COLO668 (cell line): ENCODE measurements around the gene RNF151.
"Not testable (repeated sequence)": the region's sequence is repeated elsewhere in the genome, so short reads cannot be mapped to it uniquely, and the experiment has no call there.

Source experiments
- DNase-seq: peaks from one replicate; lab custom pipeline; 2025; ENCODE audit not compliant: unreplicated experiment; lab: John Stamatoyannopoulos, UW

The RNF151 gene, protein sequence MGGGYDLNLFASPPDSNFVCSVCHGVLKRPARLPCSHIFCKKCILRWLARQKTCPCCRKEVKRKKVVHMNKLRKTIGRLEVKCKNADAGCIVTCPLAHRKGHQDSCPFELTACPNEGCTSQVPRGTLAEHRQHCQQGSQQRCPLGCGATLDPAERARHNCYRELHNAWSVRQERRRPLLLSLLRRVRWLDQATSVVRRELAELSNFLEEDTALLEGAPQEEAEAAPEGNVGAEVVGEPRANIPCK

GRCh38 chr16:1966460-1966859 is at the start of gene RNF151:
TSS of gene RNF151 (plus strand) at chr16:1966856. CDS start at chr16:1966882, 26 bp downstream.
- no peak for DNase-seq

DNA sequence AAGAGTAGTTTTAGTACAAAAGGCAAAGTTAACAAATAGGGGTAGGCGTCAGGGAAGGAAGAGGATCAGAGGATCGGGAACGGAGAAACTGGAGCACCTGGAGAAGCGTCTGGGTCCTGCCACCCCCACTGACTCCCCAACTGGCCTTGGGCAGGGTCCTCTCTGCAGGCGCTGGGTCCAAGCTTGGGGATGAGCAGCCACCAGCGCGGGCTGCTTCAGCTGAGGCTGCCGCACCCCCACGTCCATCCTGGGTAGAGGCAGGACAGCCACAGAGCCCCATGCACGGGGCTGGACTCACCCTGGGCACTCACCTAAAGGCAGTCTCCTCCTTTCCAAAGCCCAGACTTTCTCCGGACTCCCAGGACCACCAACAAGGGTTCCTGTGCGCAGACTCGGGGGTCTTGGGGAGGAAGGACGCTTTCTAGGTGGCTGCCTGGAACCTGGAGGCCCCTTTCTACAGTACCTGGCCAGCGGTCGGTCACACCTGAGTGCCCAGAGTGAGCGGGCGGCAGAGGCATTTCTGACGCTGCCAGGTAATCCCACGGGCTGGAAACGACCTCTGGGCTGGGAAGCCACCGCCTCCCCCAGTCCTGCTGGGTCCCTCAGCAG is 49.5 kb upstream of the RNF151 start:
- peak; percentile 31 for DNase-seq

GRCh38 chr16:1917665-1918350 is 48.8 kb upstream of the RNF151 start:
- peak; percentile 22 for DNase-seq

DNA sequence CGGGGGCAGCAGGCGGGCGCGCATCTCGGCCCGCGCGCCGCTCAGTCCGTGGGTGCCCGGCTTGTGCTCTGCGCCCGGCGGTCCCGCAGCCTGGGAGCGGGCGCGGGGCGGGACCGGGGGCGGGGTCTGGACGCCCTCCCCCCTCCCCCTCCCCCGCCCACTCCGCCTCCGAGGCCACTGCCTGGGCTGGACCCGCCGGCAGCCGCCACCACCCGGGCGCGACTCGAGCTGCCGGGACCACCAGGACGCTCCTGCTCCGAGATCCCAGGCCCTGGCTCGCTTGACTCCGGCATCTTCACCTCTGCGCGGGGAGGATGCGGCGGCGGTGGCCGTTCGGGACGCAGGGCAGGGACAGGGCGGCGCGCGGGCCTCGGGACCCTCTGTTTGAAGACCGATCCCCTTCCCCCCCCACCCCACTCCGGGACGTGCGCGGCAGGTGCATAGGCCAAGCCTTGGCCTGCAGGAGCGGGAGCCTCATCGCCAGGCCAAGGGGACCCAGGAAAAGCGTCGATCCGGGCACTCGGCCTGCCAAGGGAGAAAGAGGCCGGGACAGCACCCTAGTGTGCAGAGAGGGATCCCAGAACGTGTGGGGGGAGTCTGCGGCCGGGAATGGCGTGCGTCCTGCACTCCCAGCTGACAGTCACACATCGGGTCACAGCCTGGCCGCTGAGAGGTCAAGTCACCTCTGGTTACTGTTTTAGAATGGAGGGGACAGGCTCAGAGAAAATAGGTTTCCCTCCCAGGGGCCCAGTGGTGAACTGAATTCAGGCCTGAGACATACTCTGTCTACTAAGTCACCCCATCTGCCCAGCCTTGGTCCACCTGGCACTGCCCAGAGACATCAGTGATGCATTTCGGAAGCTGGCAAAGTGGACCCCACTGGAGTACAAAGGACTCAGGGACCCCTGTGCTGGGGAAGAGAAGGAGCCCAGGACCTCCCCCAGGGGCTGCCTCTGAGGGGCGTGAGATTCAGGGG is 48.0 kb upstream of the RNF151 start, which contains the start of gene HS3ST6:
TSS of gene HS3ST6 (minus strand) at position 65 of the 976 bp plus-strand sequence. CDS start 92 bp downstream, outside the sequence.
- no peak for DNase-seq

DNA sequence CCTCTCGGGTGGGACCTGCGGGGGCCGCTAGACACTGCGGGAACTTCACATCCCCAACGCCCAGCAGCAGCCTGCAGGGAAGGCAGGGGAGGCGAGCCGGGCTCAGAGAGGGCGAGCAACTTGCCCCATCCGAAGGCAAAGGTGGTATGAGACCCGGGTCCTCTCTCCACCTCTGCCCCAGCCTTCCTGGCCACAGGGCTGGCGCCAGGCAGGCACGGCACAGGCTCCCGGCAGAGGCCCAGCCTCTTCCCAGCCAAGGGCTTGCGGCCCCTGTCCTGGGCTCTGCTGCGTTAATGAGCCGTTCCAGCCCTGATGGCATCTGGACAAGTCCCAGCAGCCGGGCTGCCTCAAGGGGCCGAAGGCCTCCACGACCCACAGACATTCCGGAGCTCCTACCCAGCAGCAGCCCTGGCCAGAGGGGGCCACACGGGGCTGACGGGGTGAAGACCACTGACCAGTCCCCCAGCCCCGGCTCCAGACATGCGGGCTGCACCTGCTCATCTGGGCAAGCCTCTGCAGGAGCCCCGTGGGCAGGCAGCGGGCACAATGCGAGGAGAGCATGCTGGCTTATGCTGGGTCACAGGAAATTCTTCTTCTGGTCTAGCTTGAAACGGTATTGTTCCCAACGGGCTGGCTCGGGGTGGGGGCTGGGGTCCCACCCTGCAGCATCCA is 47.2 kb upstream of the RNF151 start:
- DNase-seq, result peak; percentile 37

DNA sequence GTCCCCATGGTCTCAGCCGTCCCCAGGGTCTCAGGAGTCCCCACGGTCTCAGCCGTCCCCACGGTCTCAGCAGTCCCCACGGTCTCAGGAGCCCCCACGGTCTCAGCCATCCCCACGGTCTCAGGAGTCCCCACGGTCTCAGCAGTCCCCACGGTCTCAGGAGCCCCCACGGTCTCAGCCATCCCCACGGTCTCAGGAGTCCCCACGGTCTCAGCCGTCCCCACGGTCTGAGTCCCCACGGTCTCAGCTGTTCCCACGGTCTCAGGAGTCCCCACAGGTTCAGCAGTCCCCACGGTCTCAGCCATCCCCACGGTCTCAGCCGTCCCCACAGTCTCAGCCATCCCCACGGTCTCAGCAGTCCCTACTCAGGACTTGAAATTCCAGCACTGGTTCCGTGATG is 46.5 kb upstream of the RNF151 start:
- DNase-seq, result not testable (repeated sequence)

DNA sequence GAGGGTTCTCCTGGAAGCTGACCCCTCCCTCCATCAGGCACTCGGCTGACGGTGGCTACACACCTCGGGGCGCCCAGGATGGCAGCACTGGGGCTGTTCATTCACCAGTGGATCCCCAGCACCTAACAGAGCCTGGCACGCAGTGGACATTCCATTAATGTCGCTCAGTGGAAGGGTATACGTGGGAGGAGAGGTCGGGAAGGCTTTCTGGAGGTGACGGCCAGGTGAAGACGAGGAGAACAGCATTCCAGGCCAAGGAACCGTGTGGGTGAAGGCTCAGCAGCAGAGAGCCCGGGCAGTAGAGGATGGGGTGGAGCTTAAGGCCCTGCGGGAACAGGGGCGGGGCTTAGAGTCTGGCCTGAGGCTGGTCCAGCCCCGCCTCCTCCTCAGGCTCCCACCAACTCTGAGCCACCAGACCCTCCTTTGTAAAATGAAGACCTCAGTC is 45.9 kb upstream of the RNF151 start:
- DNase-seq, result peak; percentile 30

DNA sequence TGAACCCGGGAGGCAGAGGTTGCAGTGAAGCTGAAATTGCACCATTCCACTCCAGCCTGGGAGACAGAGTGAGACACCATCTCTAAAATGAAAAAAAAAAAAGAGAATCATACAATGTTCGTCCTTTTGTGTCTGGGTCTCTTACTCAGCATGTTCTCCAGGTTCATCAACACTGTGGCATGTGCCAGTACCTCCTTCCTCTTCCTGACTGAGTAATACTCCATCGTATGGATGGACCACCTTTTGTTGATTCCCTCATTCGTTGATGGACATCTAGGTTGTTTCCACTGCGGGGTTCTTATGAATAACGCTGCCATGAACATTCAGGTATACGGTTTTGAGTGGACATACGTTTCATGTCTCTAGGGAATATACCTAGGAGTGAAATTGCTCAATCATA is 44.3 kb upstream of the RNF151 start:
- no peak for DNase-seq

- DNase-seq, result peak; percentile 47
Observed at GRCh38 chr16:1923299-1924034, 43.2 kb upstream of the RNF151 start.

DNA sequence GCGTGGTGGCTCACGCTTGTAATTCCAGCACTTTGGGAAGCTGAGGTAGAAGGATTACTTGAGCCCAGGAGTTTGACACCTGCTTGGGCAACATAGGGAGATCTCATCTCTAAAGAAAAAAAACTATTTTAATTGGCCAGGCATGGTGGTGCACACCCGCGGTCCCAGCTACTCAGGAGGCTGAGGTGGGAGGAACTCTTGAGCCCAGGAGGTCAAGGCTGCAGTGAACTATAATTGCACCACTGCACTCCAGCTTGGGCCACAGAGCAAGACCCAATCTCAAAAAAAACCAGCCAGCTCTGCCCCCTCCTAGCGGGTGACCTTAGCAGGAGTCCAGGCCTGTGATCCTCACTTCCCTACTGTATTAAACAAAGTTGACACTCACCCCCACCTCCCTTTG is 42.6 kb upstream of the RNF151 start:
- no peak for DNase-seq

DNA sequence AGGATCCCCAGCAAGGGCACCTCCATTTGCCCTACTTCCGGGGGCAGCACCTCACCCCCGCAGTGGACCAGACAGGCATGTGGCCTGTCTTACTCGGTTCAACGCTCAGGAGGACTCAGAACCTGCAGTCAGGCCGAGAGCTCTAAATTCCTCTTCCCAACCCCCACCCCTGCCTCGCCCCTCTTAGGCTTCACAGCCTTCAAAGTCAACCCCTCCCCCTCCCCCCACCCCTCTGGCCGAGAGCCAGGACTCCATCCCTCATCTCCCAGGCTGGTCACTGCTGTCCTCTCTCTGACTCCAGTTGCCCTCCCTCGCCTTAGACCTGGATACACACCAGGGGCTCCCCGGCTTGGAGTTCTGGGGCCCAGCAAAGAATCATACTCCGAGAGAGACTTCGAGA is 40.4 kb upstream of the RNF151 start:
- DNase-seq, result no peak

GRCh38 chr16:1929105-1929504 is 37.6 kb upstream of the RNF151 start:
- DNase-seq, result no peak

DNA sequence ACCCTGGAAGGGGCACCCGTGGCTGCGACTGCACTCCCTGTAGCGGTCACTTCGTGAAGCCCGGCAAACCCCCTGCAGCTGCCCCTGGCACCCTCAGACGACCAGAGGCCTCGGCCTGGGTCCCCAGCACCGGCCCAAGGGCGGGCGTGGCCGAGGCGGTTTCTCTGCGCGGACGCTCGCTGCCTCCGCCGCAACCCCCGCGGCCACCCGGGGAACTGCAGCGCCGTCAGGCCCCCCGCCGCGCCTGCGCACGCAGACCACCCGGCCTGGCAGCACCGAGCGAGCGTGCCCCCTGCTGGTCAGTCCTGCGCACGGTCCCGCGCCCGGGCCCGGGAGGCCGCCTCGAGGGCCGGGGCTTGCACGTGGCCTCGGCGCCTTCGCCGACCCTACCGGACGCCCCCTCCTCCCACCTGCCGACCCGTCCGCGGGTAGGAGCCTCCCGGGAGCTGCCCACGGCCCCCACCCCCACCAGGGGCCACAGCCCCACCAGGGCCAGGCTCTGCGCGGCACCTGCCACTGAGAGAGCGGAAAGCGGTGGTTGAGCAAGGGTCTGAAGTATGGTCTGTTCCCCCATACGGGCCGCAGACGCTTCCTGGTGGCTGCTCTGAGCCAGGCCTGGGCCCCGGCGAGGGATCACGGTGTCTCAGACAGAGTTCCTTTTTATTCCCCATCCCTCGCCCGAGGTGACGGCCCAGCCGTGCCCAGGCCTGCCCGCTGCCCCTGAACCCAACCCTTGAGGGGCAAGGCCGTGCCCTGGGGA is 36.9 kb upstream of the RNF151 start:
- DNase-seq, result peak; percentile 91

- no peak for DNase-seq
Observed at GRCh38 chr16:1930338-1930720, 36.3 kb upstream of the RNF151 start.

DNA sequence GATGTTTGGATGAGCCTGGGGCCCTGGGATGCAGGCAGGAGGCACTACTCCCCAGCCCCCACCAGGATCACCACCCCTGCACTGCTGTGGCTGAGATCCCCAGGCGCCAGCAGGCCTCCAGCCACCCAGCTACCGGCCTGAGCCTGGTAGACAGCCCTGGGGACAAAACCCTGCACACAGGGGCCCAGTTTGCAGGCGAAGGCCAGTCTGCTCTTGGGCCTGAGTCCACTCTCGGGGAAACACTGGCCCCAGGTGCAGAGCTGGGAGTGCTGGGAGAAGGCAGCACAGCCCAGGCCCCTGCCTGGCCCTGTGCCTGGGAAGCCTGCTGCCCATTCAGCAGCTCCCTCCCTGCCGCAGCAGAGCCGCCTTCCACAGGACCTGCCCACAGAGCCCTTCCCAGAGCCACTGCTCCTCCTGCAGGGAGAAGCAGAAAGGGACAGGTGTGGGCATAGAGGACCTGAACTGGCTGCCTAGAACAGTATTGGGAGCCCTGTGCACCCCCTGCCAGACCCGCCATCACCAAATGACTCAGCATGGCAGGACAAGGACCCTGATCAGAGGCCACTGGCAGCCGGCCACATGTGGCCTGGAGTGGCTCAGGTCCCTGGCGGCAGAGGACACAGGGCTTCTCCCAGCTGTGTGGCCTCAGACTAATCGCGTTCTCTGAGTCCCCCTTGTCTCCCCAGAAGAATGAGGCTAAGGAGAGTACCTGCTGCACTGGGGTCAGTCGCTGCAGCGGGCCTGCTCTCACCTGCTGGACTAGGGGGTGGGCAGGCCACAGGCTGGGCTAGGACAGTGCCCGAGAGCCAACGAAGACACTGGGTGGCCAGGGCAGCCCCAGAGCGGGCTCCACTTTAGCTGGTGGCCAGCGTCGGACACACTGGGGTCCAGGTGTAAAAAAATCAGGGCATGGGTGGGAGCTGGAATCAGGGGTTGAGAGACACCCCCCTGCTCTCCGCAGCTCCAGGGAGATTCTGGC is 34.3 kb upstream of the RNF151 start:
- peak; percentile 70 for DNase-seq

DNA sequence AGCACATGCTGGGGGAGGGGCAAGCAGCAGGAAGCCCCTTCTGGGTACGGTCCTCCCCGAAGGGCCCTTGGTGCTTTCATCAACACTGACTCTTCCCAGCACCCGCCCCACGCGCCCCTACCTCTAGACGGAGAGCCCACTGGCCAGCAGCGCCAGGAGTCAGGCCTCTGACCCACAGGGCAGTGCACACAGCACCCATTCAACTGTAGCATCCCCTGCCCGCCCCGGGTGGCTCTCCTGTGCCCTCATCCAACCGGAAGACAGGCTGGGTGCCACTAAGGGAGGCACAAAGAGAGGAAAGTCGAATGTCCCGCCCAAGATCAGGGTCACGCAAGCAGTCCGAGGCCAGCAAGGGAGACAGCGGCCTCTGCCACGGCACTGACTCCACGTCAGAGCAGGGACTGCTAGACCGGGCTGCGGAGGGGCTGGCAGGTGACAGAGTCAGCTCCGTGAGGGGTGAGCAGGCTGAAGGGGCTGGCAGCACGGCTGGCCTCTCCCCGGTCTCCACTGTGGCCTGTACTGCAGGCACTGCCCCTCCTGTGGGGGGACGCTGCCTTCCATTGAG is 33.5 kb upstream of the RNF151 start:
- no peak for DNase-seq

- DNase-seq, result no peak
Observed at GRCh38 chr16:1936945-1937479, 29.6 kb upstream of the RNF151 start.
